OCI-LY7 (cell line): ENCODE measurements around the gene ATXN1.

Experiments used
- EZH2phosphoT487 ChIP-seq: fragments of 200-600 bp; sonication (generic); IDR thresholded peaks from 2 replicates; pipeline ENCODE4 v1.6.1; 2018; ENCODE audit warnings: low read depth, borderline replicate concordance, mild to moderate bottlenecking, mixed run types, antibody characterized with exemption, low read length, moderate library complexity, mixed read lengths
- TF ChIP-seq, protein P1 (sequence below): fragments of 200-600 bp; sonication (generic); conservative IDR thresholded peaks from 2 replicates; pipeline ENCODE4 v1.5.1; 2014; ENCODE audit warnings: mild to moderate bottlenecking, antibody characterized with exemption, low read length, moderate library complexity, mixed read lengths

DNA sequence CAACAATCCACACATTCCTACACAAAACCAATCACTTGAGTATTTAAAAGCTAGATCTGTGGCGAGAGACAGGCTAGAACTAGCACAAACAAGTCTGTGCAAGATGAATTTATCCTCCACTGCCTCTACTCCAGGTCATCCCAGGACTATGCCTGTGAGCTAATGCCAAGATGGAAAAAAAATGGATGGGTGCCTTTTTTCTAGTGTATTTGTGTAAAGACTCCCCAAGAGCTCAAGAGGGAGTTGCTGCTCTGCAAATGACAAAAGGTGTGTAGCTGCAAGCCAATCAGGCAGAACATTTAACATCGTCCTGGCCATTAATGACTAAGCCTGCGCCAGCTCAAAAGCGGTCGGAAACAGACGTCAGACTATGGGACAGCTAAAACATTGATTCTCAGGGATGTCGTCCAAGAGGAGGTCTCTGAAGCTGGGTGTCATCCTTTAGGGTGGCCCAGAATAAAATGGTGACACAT, 21.9 kb downstream of the ATXN1 start:
- TF ChIP-seq, protein P1, sequence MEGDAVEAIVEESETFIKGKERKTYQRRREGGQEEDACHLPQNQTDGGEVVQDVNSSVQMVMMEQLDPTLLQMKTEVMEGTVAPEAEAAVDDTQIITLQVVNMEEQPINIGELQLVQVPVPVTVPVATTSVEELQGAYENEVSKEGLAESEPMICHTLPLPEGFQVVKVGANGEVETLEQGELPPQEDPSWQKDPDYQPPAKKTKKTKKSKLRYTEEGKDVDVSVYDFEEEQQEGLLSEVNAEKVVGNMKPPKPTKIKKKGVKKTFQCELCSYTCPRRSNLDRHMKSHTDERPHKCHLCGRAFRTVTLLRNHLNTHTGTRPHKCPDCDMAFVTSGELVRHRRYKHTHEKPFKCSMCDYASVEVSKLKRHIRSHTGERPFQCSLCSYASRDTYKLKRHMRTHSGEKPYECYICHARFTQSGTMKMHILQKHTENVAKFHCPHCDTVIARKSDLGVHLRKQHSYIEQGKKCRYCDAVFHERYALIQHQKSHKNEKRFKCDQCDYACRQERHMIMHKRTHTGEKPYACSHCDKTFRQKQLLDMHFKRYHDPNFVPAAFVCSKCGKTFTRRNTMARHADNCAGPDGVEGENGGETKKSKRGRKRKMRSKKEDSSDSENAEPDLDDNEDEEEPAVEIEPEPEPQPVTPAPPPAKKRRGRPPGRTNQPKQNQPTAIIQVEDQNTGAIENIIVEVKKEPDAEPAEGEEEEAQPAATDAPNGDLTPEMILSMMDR, result no peak
- TF ChIP-seq EZH2phosphoT487, result no peak
